DOHH2 (cell line): ENCODE results near the gene NME7.

Experiments
- EZH2phosphoT487 ChIP-seq: fragments of 200-600 bp; sonication (generic); IDR thresholded peaks from 2 replicates; pipeline ENCODE4 v1.6.1; 2017; ENCODE audit warnings: borderline replicate concordance, mild to moderate bottlenecking, antibody characterized with exemption, low read length, moderate library complexity, mixed read lengths
- TF ChIP-seq, protein P1 (sequence below): fragments of 200-600 bp; sonication (generic); IDR thresholded peaks from one replicate; pipeline ENCODE4 v1.5.1; 2014; ENCODE audit warnings: antibody characterized with exemption, mild to moderate bottlenecking, low read depth, low read length; ENCODE audit not compliant: poor library complexity, severe bottlenecking

DNA sequence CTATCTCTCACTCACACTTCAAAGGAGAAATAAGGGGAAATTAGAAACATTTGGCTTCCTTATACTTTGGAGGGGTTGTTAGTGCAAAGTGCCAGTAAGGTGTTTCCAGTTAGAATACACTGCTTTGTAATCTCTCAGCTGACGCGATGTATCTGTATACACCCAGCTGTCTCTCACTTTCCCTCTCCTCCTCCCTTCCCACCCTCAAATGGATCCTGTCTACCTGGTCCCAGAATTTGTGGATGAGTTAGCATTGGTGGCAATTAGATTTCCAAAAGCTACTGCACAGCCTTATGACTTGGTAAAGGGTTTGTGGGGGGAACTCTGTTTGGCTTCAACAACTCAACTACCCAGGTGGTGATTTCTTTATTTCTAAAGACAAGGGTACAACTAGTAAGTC is 250.6 kb downstream of the NME7 start:
- TF ChIP-seq, protein P1, sequence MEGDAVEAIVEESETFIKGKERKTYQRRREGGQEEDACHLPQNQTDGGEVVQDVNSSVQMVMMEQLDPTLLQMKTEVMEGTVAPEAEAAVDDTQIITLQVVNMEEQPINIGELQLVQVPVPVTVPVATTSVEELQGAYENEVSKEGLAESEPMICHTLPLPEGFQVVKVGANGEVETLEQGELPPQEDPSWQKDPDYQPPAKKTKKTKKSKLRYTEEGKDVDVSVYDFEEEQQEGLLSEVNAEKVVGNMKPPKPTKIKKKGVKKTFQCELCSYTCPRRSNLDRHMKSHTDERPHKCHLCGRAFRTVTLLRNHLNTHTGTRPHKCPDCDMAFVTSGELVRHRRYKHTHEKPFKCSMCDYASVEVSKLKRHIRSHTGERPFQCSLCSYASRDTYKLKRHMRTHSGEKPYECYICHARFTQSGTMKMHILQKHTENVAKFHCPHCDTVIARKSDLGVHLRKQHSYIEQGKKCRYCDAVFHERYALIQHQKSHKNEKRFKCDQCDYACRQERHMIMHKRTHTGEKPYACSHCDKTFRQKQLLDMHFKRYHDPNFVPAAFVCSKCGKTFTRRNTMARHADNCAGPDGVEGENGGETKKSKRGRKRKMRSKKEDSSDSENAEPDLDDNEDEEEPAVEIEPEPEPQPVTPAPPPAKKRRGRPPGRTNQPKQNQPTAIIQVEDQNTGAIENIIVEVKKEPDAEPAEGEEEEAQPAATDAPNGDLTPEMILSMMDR, result no peak
- no peak for TF ChIP-seq EZH2phosphoT487
